GM21528 (cell line): ENCODE data around the gene APOLD1.
"Not testable (repeated sequence)": the region's sequence is repeated elsewhere in the genome, so short reads cannot be mapped to it uniquely, and the experiment has no call there.

Experiments
- ATAC-seq: cut with Tn5 transposase; IDR thresholded peaks from one replicate; pipeline ENCODE4 v1.9.1; 2021; ENCODE audit warnings: mild to moderate bottlenecking, moderate library complexity; ENCODE audit not compliant: unreplicated experiment, low FRiP score

The APOLD1 gene

GRCh38 chr12:12784911-12785814 is at the start of gene APOLD1:
APOLD1 (plus strand) TSS chr12:12785659; CDS start chr12:12785692, 33 bp downstream.
- ATAC-seq, result no peak

GRCh38 chr12:12736759-12737676 is 48.4 kb upstream of the APOLD1 start:
- peak; percentile 69 for ATAC-seq

- not testable (repeated sequence) for ATAC-seq
These were observed 47.3 kb upstream of the APOLD1 start for GRCh38 chr12:12738152-12738551.

GRCh38 chr12:12741660-12742059 is 43.8 kb upstream of the APOLD1 start:
- ATAC-seq, result no peak

- ATAC-seq, result no peak
These were observed 40.7 kb upstream of the APOLD1 start for GRCh38 chr12:12744546-12745305.

- ATAC-seq, result no peak
These were observed 39.8 kb upstream of the APOLD1 start for GRCh38 chr12:12745576-12746211.

- ATAC-seq, result no peak
These were observed 38.2 kb upstream of the APOLD1 start for GRCh38 chr12:12747278-12747677.

GRCh38 chr12:12748044-12748443 is 37.4 kb upstream of the APOLD1 start:
- no peak for ATAC-seq

GRCh38 chr12:12749433-12749832 is 36.0 kb upstream of the APOLD1 start:
- ATAC-seq, result no peak

GRCh38 chr12:12755923-12756322 is 29.5 kb upstream of the APOLD1 start:
- ATAC-seq, result no peak

GRCh38 chr12:12757121-12757520 is 28.3 kb upstream of the APOLD1 start:
- ATAC-seq, result no peak

- ATAC-seq, result no peak
These were observed 26.1 kb upstream of the APOLD1 start for GRCh38 chr12:12759234-12759915.

GRCh38 chr12:12764824-12765223 is 20.6 kb upstream of the APOLD1 start:
- no peak for ATAC-seq

- ATAC-seq, result no peak
These were observed 15.2 kb upstream of the APOLD1 start for GRCh38 chr12:12770262-12770661.

GRCh38 chr12:12774791-12775190 is 10.7 kb upstream of the APOLD1 start:
- ATAC-seq, result no peak

GRCh38 chr12:12776261-12776660 is 9.2 kb upstream of the APOLD1 start:
- no peak for ATAC-seq

- no peak for ATAC-seq
These were observed 8.4 kb upstream of the APOLD1 start for GRCh38 chr12:12777092-12777491.

- ATAC-seq, result no peak
These were observed 6.5 kb upstream of the APOLD1 start for GRCh38 chr12:12779007-12779406.

- ATAC-seq, result no peak
These were observed 5.9 kb upstream of the APOLD1 start for GRCh38 chr12:12779529-12779928.
